NB4 (cell line): ENCODE results near the gene FOXP1.

Experiments
- CTCF ChIP-seq: IDR thresholded peaks from one replicate; pipeline ENCODE4 v1.5.1; 2012; ENCODE audit warnings: low read depth, low read length
- MAX ChIP-seq: IDR thresholded peaks from 2 replicates; pipeline ENCODE4 v1.6.1; 2011; ENCODE audit warnings: low read depth, low read length
- POLR2A ChIP-seq: IDR thresholded peaks from 2 replicates; pipeline ENCODE4 v1.6.1; 2011; ENCODE audit warnings: mild to moderate bottlenecking; ENCODE audit not compliant: insufficient read length; ENCODE audit errors: extremely low read depth

GRCh38 chr3:71559578-71560162, 23.9 kb downstream of the FOXP1 start:
- TF ChIP-seq MAX (no peak), CTCF (no peak), POLR2A (no peak)
